Breast epithelium (tissue), 4 donors: ENCODE measurements around the gene TOGARAM2. TPM values are rescaled to one million over a fixed set of nuclear protein-coding genes. Genes with fewer than 3 reads are reported as not detected.

Experiments
- DNase-seq, 2 donors: peaks; one replicate each; pipeline ENCODE4 v3.0.0-alpha.2; 2019; ENCODE audit warnings: low spot score in 2 of 2
- H3K27ac ChIP-seq, 2 donors: fragments of 200-600 bp; sonication (generic) in 1 of 2; one replicate each; pipeline ENCODE4 v1.5.1; 2016 to 2019; ENCODE audit warnings: mild to moderate bottlenecking in 1 of 2
- H3K27me3 ChIP-seq, 2 donors: fragments of 200-600 bp; sonication (generic) in 1 of 2; one replicate each; pipeline versions ENCODE4 v1.5.1 to v1.6.0; 2017 to 2019; ENCODE audit warnings: control low read depth in 1 of 2, mild to moderate bottlenecking in 1 of 2
- H3K36me3 ChIP-seq: fragments of 200-600 bp; one replicate; pipeline ENCODE4 v1.5.1; 2019
- H3K4me1 ChIP-seq, 2 donors: fragments of 200-600 bp; sonication (generic); one replicate each; pipeline ENCODE4 v1.5.1; 2016 to 2019; ENCODE audit warnings: control low read depth in 1 of 2
- H3K4me3 ChIP-seq, 3 donors: fragments of 200-600 bp; sonication (generic); 1 replicate in 2 of 3; 2 replicates in 1 of 3; pipeline ENCODE4 v1.5.1; 2016 to 2019; ENCODE audit warnings: mild to moderate bottlenecking in 3 of 3, moderate library complexity in 2 of 3
- H3K9me3 ChIP-seq, 2 donors: fragments of 200-600 bp; sonication (generic) in 1 of 2; one replicate each; pipeline ENCODE4 v1.5.1; 2016 to 2019; ENCODE audit warnings: control low read depth in 1 of 2
- CTCF ChIP-seq, 3 donors: fragments of 450-650 bp; IDR thresholded peaks; one replicate each; pipeline ENCODE4 v1.5.1; 2016 to 2017; ENCODE audit warnings: antibody characterized with exemption in 3 of 3, mild to moderate bottlenecking in 3 of 3, moderate library complexity in 3 of 3
- POLR2A ChIP-seq: fragments of 450-650 bp; IDR thresholded peaks from one replicate; pipeline ENCODE4 v1.6.1; 2016; ENCODE audit warnings: antibody characterized with exemption, mild to moderate bottlenecking, moderate library complexity
- POLR2AphosphoS5 ChIP-seq, 3 donors: sonication (generic); formaldehyde crosslinking; IDR thresholded peaks; one replicate each; pipeline ENCODE4 v1.6.1; 2017; ENCODE audit warnings: antibody characterized with exemption in 3 of 3
- intact Hi-C: fragments of 100-400 bp; cut with DNase I; formaldehyde crosslinking; loops from one replicate; pipeline ENCODE4 v1.15.1; 2023; ENCODE audit warnings: low total_unique reads
- total RNA-seq, 3 donors: library from RNA; depleted of rRNA; stranded (reverse); fragments of >200 nt; gene quantifications; one replicate each; pipeline ENCODE4 v1.1.0, GENCODE V29; 2016

The TOGARAM2 gene
- total RNA-seq, 3 donors from 2014 or later, result 0.15 to 2.7 (median 0.33) TPM

GRCh38 chr2:28994074-28994473 lies 13.0 kb downstream of the TOGARAM2 start:
- no peaks in the 10 kb centered on the region for H3K36me3 ChIP-seq
- no peak overlapping the region for H3K4me3 ChIP-seq
- intact Hi-C loops, result no loop called here
- no peaks in the 10 kb centered on the region for H3K9me3 ChIP-seq
- TF ChIP-seq POLR2A (no peak), POLR2AphosphoS5 (IDR thresholded peaks at IDR 0.05) (no peak), CTCF (IDR thresholded peaks at IDR 0.05) (no peak)
- DNase-seq, result no peak
- no peaks in the 10 kb centered on the region for H3K4me1 ChIP-seq
- no peaks in the 10 kb centered on the region for H3K27me3 ChIP-seq
- no peak overlapping the region for H3K27ac ChIP-seq

- Histone ChIP-seq H3K9me3 (no peaks in the 10 kb centered on the region), H3K27ac (no peak overlapping the region), H3K36me3 (no peaks in the 10 kb centered on the region), H3K4me3 (no peak overlapping the region), H3K4me1 (no peaks in the 10 kb centered on the region), H3K27me3 (no peaks in the 10 kb centered on the region)
- TF ChIP-seq POLR2A (no peak), POLR2AphosphoS5 (IDR thresholded peaks at IDR 0.05) (no peak), CTCF (IDR thresholded peaks at IDR 0.05) (no peak)
- intact Hi-C loops, result no loop called here
- no peak for DNase-seq
Measured at GRCh38 chr2:28994679-28995078, 13.6 kb downstream of the TOGARAM2 start.

GRCh38 chr2:28995765-28996750 lies 15.0 kb downstream of the TOGARAM2 start:
- DNase-seq, result no peak
- intact Hi-C loops, result no loop called here
- TF ChIP-seq POLR2AphosphoS5 (IDR thresholded peaks at IDR 0.05) (no peak), POLR2A (no peak), CTCF (IDR thresholded peaks at IDR 0.05) (no peak)
- H3K36me3 ChIP-seq, result no peaks in the 10 kb centered on the region
- no peaks in the 10 kb centered on the region for H3K9me3 ChIP-seq
- H3K27ac ChIP-seq, result no peak overlapping the region
- H3K4me3 ChIP-seq, result no peak overlapping the region
- H3K4me1 ChIP-seq, result no peaks in the 10 kb centered on the region
- H3K27me3 ChIP-seq, result no peaks in the 10 kb centered on the region

GRCh38 chr2:28997237-28997846 lies 16.2 kb downstream of the TOGARAM2 start:
- Histone ChIP-seq H3K36me3 (no peaks in the 10 kb centered on the region), H3K9me3 (no peaks in the 10 kb centered on the region), H3K4me1 (no peaks in the 10 kb centered on the region), H3K4me3 (no peak overlapping the region), H3K27me3 (no peaks in the 10 kb centered on the region), H3K27ac (no peak overlapping the region)
- intact Hi-C loops, result no loop called here
- no peak for DNase-seq
- TF ChIP-seq POLR2A, result no peak
- TF ChIP-seq POLR2AphosphoS5 (IDR thresholded peaks at IDR 0.05), result no peak
- TF ChIP-seq CTCF (IDR thresholded peaks at IDR 0.05), result no peak
